C1 segment of cervical spinal cord (tissue), 14 donors: Measurements from ENCODE around the gene GNPTG.

Source experiments
- DNase-seq, 14 donors: peaks; one replicate each; lab custom pipeline; 2025; lab: John Stamatoyannopoulos, UW

Gene GNPTG

DNA sequence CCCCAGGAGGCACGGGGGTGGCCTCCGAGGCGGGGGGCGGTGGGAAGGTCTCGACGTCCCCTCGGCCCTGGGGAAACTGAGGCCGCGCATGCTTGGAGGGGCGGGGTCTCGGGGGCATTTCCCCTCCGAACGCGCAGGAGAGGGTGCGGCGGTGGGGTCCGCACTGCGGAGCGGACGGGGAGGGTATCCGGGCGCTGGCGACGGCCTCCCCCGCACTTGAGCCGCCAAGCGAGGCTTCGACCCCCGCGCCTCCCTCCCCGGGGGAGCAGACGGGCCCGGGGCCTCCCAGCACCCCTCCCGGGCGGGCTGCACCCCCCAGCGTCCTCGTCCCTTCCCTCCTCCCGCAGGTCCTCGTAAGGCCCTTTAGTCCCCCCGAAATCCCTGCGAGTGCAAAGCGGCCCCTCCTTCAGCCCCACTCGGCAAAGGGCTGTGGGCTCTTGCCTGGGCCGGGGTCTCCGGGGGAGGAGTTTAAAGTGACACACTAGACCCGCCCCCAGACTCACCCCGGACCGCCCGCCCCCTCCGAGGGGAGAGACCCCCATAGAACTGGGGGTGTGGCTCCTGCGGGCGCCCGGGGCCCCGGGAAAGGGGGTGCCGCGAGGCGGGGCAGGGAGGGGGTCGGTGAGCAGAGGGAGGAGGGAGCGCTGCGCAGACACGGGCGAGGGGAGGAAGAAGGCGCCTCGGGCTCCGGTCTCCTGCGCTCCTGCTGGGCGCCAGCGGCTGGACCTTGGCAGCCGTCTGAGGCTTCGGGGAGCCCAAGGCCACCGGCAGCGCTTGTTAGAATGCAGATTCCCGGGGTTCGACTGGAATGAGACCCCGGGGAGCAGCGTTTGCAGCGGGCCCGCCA, 17.7 kb upstream of the GNPTG start:
- no peak for DNase-seq

DNA sequence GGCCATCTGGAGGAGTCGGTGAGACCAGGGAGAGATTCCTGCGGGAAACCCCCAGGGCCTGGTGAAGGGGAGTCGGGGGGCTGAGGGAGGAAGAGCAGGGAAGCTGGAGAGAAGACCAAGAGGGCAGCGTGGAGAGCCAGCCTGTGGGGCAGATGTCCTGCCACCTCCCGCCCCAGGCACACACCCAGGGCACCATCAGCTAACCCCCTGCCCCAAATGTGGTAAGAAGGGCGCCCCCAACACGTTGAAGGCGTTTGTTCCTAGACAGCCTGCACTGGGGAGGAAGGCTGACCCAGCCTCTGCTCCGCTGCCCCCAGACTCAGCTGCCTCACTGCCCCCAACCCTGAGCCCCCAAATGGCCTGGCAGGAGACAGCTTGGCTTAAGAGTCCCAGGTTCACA, 17.0 kb upstream of the GNPTG start:
- no peak for DNase-seq

DNA sequence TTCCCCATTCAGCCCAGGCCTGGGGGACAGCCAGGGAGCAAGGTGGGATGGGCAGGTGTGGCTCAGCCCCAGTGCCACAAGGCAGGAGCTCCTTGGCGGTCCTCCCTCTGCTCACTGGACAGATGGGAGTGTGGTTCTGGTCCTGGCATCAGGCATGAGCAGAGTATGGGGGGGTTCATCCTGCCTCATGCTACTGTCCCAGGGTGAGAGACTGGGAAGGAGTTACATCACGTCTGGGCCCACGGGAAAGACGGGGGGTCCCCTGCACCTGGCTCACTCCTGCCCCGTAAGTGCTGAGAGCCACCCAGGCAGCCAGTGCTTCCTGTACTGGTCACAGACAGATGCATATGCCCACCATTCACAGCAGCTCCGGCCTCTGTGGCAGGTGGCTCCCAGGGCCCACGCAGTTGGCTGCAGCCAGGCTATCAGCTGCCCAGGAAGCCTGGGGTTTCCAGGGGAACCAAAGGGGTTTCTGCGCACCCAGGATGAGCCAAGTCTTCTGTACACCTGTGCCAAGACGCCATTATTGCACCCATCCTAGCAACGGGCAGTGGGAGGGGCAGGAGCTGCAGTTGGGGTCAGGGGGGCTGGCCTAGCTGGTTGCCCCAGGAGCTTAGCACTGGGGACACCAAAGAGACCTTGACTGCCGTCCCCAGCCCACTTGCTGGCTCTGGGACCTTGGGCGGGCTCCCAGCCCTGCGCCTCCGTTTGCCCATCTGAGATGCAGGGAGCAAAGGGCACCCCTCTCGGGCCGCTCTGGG, 16.3 kb upstream of the GNPTG start:
- peak in 5 of 14 donors; percentile 17 to 43 (median 38) for DNase-seq

DNA sequence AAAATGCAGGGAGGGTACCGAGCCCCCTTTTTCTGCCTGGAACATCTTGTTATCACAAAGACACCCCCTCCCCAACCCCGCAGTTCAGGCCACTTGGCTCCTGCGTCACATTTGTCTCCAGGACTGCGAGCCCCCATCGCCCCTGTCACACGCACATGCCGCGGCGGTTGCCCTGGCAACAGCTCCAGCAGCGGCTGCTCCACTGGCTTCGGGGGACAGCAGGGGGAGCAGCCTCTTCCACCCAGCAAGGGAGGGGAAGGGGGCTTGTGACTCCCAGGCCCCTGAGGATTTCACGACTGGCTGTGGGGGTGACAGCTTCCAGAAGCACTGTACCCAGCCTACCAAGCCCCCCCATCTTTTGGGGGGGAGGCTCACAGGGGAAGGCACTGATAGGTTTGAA, 15.7 kb upstream of the GNPTG start:
- DNase-seq, result no peak

DNA sequence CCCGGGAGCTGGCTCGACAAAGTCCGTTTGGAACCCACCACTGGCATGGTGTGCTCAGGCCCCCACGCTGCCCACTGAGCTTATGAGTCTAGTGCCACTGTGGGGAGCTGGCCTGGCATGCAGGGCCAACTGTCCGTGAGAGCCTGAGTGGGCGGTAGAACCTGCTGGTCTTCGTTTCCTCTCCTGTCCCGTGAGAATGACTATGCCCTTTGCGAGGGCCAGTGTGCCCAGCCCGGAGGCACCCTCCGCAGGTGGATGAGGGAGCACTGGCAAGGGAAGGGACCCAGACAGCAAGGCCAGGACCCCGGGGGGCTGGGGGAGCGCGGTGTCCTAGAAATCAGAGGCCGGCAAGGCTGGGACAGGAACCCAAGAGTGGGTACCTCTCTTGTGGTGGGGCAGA, 15.1 kb upstream of the GNPTG start:
- no peak for DNase-seq

DNA sequence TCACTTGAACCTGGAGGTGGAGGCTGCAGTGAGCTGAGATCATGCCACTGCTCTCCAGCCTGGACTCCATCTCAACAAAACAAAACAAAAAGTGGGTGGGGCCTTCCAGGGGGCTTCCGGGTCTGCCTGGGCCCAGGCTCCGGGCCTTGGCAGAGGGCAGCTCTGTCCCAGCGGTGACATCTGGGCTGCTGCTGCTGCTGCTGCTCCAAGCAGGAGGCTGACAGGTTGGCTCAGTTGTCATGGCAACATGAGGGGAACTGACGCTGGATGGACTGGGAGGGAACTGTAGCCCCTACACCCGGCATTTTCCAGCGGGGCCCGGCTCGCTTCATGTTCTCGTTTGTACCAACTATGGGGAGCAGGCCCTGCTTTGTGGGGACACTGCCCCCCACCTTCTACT, 14.2 kb upstream of the GNPTG start:
- no peak for DNase-seq

DNA sequence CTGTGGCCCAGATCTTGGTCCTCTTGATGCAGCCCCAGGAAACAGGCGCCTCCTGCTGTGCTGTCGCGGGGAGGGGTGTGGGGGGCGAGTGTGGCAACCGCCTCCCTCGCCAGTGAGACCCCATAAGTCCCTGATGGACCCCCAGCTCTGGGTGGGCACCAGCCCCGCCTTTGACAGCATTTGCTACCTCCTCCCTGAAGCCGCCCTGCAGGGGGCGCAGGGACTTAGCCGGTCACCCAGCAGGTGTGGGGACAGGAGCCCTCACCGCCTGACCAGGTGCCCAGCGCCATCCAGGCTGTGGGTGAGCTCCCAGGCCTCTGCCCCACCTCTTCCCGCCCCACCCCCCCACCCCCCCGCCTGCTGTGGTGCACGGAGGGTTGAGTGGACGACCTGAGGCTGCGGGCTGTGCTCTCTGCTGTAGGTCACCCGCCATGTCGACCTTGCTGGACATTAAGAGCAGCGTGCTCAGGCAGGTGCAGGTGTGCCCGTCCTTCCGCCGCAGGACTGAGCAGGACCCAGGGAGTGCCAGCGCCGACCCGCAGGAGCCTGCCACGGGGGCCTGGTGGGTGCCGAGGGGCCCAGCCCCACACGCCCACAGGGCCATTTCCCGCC, 13.5 kb upstream of the GNPTG start:
- no peak for DNase-seq

DNA sequence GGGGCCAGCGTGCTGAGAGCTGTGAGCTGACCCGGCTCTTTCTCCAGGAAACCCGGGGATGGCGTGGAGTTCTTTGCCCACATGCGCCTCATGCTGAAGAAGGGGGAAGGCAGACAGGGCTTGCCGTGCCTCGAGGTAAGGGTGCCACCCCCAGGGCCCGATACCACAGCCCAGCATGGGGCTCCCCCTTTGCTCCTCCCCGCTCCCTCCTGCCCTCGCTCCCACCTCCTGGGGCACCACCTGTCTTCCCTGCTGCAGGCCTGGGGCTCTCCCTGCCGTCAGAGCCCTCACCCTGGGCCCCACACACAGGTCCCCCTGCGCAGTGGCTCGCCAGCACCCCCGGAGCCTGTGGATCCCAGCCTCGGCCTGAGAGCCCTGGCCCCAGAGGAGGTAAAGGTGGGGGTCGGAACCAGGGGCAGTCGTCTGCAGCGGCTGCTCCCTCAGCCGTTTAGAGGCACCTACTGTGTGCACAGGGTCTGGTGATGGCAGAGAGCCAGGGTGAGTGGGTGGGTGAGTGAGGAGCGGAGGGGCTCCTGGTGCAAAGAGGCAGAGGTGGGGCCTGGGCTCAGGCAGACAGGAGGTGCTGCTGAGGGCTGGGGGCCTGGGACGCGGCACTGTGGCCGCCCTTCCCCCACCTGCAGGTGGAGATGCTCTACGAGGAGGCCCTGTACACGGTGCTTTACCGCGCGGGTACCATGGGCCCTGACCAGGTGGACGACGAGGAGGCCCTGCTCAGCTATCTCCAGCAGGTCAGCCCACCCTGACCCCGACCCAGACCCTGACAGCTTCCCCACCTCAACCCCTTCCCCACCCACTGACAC, 12.7 kb upstream of the GNPTG start:
- DNase-seq, result no peak

DNA sequence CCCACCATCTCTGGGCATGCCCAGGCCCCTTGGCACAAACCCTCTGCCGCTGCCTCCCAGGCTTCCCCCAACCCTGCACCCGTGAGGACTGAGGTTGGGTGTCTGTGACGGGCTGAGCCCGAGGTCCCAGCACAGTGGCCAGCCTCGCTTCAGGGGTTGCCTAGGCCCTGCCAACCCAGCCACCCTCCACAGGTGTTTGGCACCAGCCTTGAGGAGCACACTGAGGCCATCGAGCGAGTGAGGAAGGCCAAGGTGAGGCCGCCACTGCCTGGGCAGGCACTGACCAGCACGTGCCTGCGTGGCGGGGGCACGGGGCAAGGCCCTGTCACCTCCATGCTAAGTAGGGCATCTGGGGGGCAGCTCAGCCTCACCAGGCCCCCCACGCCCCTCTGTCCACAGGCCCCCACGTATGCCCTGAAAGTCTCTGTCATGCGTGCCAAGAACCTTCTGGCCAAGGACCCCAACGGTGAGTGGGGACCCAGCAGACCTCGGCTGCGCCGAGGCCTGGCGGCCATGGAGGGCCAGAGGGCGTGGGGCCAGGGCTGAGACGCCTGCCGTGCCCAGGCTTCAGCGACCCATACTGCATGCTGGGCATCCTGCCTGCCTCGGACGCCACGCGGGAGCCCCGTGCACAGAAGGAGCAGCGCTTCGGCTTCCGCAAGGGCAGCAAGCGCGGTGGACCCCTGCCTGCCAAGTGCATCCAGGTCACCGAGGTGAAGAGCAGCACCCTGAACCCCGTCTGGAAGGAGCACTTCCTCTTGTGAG, 10.8 kb upstream of the GNPTG start:
- no peak for DNase-seq

DNA sequence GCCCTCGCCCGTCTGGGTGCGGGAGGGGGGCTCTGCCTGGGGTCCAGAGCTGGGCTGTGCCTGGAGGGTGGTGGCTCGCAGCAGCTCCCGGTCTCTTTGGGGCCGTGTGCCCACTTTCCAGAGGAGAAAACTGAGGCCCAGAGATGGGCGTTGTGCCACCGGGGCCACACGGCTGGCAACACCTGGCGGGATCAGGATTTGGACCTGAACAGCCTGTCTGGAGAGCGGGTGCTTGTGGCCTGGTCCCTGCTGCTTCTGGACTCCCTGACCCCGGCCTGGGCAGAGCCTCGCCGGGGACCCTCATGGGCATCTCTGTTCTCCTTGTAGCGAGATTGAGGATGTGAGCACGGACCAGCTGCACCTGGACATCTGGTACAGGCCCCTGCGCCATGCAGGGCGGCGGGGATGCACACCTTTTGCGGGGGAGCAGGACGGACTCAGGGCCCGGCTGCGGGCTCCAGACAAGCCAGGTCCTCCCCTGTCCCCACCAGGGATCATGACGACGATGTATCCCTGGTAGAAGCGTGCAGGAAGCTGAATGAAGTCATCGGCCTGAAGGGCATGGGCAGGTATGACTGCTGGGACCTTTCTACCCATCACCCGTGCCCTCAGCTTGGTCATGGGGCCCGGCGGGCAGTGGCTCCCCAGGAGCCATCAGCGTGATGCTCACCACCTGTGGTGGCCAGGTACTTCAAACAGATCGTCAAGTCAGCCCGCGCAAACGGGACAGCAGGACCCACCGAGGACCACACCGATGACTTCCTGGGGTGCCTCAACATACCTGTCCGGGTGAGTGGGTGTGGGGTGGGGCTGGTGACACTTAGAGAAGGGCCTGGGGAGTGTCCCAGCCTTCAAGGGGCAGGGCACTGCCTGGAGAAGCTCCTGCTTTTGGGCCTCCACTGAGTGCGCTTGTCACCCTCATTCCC, 10.0 kb upstream of the GNPTG start:
- DNase-seq, result no peak

DNA sequence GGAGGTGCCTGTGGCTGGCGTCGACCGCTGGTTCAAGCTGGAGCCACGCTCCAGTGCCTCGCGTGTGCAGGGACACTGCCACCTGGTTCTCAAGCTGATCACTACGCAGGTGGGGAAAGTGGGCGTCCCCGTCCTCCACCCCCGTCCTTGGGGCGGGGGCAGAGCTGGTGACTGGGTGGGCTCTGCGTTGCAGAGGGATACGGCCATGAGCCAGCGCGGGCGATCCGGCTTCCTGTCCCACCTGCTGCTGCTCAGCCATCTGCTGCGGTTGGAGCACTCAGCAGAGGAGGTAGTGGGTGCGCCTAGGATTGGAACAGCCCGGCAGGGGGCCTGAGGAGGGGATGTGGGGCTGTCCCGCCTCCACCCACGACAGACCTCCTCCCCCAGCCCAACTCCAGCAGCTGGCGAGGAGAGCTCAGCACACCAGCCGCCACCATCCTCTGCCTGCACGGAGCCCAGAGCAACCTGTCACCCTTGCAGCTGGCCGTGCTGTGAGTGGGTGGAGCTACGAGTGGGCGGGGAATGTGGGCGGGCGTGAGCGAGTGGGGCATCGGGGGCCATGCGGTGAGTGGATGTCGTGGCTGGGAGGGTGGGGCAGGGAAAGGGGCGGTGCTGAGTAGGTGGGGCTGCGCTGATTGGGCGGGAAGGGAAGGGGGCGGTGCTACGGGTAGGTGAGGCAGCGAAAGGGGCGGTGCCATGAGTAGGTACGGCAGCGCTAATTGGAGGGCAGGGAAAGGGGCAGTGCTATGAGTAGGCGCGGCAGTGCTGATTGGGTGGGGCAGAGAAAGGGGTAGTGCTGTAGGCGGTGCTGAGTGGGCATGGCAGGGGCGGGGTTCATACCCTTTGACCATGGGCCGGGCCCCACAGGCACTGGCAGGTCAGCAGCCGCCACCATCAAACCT, 9.0 kb upstream of the GNPTG start:
- DNase-seq, result peak in 13 of 14 donors; percentile 8 to 90 (median 65)

DNA sequence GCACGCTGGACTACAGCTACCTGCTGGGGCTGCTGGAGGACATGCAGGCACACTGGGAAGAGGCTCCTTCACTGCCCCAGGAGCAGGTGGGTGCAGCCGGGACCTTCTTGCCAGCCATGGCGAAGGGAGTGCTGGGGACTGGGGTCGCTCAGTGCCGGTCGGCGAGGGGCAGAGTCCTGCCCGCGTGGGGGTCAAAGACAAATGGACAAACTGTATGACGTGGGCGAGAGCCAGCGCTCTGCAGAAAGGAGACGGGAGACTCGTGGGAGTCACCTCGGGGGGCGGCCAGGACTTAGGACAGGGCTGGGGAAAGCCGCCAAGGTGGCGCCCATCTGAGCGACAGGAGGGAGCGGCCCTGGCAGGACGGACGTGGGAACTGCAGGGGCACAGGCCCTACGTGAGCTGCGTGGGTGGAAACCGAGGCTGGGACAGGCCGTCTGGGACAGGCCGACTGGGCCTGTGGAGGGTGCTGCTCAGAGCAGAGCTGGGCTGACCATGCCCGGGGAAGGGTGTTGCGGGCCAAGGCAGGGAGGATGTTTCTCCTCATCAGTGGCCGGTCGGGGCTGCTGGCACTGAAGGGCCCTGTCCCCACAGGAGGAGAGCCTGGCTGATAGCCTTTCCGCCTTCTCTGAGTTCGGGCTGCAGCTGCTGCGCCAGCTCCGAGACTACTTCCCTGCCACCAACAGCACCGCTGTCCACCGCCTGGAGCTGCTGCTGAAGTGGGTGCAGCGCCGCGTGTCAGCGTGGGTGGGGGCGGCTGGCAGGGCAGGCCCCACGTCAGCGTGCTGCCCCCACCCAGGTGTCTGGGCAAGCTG, 8.1 kb upstream of the GNPTG start:
- DNase-seq, result no peak

DNA sequence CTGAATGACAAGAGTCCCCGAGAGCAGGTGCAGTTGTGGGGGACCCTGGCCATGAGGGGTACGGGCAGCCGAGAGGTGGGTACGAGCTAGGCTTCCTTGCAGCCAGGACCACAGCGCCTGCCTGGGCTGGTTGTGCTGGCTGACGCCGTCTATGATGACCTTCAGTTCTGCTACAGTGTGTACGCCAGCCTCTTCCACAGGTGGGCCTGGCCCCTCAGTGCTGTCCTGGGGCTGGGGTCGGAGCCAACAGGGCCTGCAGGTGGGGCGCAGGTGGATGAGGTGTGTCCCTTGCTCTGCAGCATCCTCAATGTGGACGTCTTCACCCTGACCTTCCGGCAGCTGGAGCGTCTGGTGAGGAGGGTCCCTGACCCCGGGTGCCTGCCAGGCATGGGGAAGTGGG, 7.2 kb upstream of the GNPTG start:
- no peak for DNase-seq

DNA sequence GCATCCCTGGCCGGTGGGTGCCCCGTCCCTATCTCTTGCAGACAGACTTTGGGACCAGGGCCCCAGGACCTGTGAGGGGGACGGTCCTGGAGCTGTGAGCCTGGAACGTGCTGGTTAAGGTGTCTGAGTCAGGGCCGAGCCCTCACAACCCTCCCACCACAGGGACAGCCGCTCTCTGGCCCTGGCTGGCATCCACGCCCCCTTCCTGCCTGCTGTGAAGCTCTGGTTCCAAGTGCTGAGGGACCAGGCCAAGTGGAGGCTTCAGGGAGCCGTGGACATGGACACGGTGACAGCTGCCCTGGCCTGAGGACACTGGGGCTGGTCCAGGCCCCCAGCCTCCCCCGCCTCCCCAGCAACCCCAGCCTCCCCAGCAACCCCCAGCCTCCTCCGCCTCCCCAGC, 6.6 kb upstream of the GNPTG start:
- DNase-seq, result no peak

DNA sequence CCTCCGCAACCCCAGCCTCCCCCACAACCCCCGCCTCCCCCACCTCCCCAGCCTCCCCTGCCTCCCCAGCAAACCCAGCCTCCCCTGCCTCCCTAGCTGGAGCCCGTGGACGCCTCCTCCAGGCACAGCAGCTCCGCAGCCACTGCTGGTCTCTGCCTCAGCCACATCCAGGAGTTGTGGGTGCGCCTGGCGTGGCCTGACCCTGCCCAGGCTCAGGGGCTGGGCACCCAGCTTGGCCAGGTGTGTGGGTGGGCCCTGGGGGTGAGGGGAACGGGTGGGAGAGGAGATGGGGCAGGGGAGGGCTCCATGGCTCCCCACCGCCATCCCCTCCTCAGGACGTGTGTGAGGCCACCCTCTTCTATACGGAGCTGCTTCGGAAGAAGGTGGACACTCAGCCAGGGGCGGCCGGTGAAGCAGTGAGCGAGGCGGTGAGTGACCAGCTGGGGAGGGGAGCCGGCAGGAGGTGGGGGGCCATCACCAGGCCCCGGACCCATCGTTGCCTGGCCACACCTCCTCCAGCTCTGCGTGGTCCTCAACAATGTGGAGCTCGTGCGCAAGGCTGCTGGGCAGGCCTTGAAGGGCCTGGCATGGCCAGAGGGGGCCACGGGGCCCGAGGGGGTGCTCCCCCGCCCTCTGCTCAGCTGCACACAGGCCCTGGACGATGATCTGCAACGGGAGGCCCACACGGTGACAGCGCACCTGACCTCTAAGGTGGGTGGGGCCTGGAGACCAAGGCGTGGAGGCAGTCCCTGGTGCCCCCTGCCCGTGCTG, 5.9 kb upstream of the GNPTG start:
- DNase-seq, result no peak

DNA sequence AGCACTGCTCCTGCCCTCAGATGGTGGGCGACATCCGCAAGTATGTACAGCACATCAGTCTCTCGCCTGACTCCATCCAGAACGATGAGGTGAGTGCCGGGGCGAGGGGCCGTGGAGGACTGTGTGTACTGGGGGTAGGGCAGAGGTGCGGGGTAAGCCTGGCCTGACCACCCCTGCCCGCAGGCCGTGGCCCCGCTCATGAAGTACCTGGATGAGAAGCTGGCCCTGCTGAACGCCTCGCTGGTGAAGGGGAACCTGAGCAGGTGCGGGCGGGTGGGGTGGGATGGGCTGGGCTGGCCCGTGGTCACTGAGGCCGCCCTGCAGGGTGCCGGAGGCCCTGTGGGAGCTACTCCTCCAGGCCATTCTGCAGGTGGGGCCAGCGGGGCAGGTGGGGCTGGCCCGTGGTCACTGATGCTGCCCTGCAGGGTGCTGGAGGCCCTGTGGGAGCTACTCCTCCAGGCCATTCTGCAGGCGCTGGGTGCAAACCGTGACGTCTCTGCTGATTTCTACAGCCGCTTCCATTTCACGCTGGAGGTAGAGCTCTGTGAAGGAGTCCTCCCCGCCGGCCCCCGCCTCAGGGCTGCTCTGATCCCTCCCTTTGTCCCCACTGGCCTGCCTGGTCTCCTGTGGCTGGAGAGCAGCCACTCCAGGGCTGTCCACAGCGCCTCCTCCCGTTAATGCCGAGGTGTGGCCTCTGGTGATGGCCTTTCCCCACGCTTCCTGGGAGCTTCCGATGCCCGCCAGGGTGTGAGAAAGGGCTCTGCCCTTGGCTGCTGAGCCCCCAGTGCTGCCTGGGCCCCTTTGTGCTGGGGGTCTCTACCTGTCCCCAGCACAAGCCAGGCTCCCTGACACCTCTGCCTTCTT, 5.1 kb upstream of the GNPTG start:
- no peak for DNase-seq
